NOMO-1 (cell line): ENCODE measurements around the gene GJB3.
A peak's percentile ranks its signal among the peaks of the same experiment; 100 is the strongest.
"Not testable (repeated sequence)": the region's sequence is repeated elsewhere in the genome, so short reads cannot be mapped to it uniquely, and the experiment has no call there.

Experiments used
- DNase-seq, 2 experiments: peaks; one replicate each; lab custom pipeline; 2025; ENCODE audit not compliant: unreplicated experiment in 2 of 2; lab: John Stamatoyannopoulos, UW

Gene GJB3

DNA sequence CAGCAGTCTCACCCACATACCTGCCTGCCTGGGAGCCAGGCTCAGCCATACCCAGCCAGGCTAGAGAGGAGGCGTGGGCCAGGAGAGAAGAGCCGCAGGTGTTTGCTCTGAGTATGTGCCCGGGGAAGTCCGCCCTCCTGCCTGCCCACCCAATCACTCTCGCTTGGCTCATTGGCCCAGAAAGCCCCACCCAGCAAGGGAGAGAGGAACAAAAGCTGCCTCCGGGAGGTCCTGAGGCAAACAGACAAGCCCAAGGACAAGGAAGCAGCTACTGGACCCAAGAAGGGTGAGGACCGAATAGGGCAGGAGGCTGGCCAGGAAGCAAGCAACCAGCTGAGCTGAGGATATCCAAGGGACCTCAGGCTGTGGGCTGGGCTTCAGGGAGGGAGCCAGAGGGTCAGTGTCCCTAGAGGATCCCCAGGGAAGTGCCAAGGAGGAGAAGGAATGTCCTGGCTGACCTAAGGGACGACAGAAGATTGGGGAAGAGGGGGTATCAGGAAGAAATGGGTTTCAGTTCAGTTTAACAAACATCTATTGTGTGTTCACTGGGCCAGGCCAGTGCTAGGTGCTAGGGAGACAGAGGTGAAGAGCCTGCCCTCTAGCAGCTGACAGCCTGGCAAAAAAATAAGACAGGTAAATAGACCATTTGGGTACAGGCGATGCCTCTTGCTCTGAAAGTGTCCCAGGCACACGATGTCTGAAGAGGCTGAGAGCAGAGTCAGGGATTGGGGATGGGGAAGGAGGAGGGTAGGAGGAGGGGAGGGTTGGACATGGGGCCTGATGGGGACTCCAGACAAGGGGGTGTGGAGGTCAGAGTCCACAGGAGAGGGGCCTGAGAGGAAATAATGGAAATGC is 21.3 kb upstream of the GJB3 start, which contains the start of gene GJB4:
Gene GJB4, plus strand, starts transcription at position 238 of the 855 bp plus-strand sequence. CDS start 1,515 bp downstream, outside the sequence.
- no peak for DNase-seq

DNA sequence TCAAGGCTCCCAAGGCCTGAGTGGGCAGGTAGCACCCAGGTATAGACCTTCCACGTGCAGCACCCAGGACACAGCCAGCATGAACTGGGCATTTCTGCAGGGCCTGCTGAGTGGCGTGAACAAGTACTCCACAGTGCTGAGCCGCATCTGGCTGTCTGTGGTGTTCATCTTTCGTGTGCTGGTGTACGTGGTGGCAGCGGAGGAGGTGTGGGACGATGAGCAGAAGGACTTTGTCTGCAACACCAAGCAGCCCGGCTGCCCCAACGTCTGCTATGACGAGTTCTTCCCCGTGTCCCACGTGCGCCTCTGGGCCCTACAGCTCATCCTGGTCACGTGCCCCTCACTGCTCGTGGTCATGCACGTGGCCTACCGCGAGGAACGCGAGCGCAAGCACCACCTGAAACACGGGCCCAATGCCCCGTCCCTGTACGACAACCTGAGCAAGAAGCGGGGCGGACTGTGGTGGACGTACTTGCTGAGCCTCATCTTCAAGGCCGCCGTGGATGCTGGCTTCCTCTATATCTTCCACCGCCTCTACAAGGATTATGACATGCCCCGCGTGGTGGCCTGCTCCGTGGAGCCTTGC is 19.7 kb upstream of the GJB3 start:
- no peak for DNase-seq

DNA sequence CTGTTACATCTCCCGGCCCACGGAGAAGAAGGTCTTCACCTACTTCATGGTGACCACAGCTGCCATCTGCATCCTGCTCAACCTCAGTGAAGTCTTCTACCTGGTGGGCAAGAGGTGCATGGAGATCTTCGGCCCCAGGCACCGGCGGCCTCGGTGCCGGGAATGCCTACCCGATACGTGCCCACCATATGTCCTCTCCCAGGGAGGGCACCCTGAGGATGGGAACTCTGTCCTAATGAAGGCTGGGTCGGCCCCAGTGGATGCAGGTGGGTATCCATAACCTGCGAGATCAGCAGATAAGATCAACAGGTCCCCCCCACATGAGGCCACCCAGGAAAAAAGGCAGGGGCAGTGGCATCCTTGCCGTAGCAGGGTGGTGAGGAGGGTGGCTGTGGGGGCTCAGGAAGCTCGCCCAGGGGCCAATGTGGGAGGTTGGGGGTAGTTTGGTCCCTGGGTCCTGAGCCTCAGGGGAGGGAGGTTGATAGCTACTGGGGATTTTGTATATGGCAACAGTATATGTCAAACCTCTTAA is 19.2 kb upstream of the GJB3 start:
- no peak for DNase-seq

DNA sequence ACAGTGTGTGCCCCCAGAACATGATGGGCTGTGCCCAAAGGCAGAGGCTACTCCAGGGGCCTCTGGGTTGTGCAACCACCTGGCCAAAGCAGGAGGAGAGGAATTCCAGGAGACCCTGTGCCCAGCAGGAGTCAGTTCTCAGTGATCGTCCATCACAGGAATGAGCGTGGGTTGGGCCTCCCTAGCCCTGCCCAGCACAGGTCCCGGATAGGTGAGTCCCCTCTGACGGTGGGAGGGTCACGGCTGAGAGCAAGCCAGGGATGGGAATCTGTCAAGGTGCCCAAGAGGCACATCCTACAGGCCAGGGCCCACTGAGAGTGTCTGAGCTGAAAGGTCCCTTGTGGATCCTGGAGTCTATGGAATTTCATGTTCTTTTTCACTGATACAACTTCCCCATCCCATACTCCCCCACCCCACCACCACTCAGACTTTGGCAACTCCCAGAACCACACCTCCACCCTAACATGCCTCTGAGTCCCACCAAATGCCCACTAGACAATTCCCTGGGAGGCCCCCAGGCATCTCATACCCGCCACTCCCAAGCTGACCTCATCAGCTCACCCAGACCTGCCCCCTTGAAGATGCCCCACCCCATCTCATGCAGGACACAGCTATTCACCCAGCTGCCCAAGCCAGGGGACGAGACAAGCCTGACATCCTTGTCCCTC is 18.4 kb upstream of the GJB3 start:
- DNase-seq: no peak

DNA sequence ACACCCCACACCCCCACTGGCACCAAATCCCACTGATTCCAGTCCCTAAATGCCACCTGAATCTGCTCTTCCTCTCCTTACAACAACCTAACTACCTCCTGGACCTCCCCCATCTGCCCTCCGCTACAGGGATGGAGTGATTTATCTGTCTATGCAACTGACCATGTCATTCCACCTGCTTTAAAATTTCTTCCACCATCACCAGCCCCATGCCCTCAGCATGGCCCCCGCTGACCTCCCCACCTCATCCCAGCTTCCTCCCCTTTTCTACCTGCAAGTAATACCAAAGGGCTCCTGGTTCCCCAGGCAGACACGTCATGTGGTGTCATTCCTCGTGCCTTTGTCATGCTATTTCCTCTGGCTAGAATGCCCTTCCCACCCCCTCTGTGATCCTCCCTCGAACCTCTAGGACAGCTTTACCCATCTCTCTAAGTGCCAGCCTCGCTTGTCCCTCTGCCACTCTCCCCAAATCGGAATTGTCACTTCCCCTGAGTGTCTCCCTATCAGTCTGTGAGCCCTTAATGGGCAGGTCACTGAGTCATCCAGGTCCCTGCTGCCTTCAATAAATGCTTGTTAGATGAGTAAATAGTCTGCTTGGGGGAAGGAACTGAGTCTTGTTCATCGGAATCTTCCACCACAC is 17.8 kb upstream of the GJB3 start:
- DNase-seq: no peak

DNA sequence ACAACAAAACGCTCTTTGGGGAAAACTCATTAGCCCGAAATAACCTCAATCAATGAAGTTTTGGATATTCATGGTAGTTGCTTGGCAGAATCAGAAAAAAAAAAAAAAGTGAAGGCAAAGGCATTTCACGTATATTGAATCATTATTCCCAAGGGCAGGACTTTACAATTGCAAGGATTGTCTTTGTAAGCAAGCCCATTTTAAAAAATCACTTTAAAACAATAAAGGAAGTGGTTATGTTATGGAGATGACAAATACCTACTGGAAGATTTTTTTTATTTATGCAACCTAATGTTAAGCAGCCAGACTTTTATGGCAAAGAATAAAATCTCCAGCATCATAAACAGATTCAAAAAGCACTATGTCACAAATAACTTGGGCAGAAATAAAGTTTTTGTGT is 12.2 kb upstream of the GJB3 start:
- DNase-seq: no peak

DNA sequence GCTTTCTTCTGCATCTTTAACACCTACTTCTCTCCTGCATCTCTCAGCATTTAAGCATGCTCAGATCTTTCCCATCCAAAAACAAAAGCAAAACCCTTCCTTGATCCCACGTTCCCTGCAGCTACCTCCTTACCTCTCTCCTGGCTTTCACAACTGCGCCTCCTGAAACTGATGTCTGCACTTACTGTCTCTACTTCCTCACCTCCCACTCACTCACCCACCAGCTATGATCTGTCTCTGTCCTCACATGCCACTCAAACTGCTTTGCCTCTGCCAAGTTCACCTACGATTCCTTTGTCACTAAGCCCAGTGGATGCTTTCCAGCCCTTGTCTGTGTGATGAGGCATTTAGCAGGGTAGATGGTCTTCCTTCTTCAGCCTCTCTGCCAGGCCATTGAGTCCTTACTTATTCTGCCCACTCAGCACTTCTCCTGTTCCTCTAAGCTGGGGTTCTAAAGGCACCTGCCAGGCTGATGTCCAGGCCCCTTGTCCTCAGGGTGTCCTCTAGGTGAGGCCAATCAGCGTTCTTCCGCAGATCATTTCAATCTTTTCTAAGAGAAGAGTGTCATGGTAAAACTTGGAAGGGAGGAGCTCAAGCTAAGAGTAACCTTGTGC is 10.0 kb upstream of the GJB3 start:
- DNase-seq: no peak

DNA sequence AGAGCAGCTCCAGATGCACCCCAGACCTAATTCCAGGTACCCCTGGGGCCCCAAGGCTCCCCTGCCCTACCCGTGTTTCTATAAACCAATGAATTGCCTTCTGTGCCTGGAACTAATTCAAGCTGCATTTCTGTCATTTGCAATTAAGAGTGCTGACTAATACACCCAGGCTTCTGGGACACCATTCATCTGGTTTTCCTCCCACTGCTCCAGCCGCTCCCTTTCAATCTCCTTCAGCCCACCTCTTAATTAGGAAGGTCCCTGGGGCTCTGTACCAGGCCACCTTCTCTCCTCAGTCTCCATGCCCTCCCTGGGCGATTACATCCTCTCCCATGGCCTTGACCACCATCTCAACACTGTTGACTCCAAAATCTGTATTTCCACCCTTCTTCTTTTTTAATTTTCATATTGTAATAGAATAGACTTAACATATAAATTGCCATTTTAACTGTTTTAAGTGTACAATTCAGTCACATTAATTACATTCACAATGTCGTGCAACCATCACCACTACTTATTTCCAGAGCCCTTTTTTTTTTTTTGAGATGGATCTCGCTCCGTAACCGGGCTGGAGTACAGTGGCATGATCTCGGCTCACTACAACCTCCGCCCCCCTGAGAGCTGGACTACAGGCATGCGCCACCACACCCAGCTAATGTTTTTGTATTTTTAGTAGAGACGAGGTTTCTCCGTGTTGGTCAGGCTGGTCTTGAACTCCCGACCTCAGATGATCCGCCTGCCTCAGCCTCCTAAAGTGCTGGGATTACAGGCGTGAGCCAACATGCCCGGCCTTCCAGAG is 9.2 kb upstream of the GJB3 start:
- DNase-seq: no peak

DNA sequence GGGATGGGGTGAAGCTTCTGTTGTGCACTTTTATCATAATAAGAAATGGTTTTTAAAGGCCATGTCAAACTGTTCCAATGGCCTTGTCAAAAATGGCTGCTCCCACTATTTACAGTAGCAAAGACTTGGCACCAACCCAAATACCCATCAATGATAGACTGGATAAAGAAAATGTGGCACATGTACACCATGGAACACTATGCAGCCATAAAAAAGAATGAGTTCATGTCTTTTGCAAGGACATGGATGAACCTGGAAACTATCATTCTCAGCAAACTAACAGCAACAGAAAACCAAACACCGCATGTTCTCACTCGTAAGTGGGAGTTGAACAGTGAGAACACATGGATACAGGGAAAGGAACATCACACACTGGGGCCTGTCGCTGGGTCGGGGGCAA is 7.9 kb upstream of the GJB3 start:
- not testable (repeated sequence) for DNase-seq

DNA sequence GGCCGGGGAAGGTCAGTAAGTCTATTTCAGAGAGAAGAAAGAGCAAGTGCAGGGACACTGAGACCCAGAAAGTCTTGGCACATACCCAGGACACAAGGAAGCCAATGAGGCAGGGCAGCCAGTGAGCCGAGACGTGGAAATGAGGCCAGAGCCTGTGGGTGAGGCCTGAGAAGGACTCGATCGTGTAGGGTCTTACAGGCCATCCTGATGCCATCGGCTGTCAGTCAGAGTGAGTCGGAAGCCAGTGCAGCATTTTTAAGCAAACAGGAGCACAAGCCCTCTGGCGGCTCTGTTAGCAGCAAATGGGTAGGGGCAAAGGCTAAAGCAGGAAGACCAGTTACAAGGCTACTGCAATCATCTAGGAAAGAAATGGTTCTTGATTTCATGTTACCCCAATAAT is 6.1 kb upstream of the GJB3 start:
- no peak for DNase-seq

DNA sequence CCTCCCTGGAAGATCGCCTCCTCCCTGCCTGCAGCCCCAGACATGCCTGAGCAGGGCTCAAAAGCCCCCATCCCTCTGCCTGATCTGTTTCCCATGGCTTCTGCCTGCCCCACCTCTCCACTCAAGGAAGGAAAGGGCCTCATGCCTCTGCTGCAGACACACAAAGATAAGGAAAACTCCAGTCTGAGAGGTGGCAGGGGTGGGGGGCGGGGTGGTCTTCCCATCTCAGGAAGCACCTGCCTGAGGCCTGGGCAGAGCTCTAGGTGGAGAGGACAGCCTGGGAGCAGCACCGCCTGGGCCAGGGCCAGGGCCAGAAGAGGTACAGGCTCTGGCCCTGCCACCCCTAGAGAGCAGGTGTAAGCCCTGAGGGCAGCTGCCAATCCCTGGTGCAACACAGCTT is 4.1 kb upstream of the GJB3 start:
- no peak for DNase-seq

DNA sequence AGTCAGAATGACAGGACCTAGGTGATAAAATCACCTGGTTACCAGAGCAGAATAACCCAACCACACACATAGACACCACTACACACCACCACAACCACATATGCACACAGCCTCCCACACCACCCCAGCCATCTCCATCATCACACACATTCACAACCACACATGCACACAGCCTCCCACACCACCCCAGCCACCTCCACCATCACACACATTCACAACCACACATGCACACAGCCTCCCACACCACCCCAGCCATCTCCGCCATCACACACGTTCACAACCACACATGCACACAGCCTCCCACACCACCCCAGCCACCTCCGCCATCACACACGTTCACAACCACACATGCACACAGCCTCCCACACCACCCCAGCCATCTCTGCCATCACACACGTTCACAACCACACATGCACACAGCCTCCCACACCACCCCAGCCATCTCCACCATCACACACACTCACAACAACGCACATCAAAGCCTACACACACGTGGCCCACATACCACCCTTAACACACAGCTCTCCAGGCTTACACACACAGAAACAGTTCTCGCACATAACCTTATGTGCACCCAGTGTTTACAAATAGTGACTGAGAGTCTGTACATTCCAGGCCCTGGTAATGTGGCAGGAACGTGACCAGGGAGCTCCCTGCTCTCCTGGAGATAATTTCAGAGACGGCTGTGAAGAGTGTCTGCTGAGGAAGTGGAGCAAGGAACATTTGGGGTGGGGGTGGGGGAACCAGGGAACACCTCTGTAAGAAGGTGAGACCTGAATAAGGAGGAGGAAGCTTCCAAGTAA is 3.3 kb upstream of the GJB3 start:
- no peak for DNase-seq

DNA sequence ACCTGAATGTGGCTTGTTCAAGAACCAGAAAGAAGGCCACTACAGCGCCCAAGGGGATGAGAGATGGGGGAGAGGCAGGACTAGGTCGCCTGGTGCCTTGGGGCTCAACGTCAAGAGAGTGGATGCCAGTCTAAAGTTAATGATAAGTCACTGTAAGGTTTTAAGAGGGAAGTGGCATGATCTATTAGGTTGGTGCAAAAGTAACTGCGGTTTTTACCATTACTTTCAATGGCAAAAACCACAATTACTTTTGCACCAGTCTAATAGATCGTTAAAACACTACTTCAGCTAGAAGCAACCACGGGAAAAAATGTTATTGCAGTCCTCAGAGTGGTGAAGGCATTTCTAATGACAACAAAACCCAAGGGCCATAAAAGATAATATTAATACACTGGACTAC is 2.6 kb upstream of the GJB3 start:
- DNase-seq: no peak

DNA sequence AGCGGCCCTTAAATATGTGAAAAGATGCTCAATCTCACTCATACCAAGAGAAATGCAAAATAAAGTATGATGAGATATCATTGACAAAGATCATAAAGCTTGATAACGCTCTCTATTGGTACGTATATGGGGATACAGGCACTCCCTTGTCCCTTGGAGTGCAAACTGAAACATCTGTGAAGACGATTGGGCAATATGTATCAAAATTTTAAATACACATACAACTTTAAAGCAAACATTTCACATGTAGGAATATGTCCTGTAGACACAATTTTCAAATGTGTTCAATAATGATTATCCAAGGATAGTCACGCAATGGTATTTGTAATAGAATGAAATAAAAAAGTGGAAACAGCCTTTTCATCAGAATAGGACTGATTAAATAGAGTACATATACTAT is 2.0 kb upstream of the GJB3 start:
- DNase-seq: no peak

DNA sequence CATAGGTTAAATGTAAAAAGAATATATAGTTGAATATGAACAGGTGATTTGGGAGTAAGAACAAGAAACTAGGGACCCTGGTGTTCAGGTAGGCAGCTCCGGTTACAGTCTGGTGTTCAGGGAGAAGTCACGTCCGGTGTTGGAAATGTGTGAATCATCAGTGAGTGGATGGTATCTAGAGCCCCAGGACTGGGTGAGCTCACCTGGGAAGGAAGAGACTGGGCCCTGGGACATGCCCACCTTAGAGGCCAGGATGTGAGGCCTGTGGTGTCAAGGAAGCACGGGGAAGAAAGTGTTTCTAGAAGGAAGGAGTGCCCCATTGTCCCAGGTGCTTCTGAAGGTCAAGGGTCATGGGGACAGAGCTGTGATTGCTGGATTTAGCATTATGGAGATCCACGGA is 1.5 kb upstream of the GJB3 start:
- no peak for DNase-seq

DNA sequence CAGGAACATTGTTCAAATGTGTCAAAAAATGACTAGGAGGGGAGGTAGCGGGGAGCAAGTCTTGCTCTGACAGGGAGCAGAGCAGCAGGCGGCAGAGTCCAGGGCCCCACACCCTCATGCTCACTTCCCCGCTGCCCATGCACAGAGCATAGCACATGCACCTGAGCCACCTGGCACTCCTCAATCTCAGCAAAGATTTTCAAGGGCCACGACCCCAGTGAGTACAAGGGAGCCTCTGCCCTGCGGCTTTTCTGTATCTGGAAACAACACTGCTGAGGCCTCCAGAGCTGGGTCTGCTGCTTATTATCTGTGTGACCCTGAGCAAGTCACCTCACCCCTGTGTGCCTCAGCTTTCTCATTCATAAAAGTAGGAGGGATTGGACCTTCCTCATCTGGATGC is 1.1 kb upstream of the GJB3 start:
- DNase-seq: no peak

DNA sequence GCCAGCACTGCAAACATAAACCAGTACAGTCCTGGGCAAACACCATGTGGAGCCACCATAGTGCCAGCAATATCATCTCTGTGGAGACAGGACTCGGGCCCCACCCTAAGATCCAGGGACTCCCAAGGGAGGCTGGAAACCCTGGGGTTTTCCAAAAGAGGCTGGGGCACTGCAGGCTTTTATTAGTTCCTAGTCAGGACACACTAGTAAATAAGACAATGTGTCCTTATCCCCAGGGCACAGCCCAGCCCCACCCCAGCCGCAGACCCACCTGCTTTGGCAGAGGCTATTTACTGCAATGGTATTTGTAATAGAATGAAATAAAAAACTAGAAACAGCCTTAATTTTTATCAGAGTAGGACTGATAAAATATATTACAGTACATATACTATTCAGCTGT is 486 bp upstream of the GJB3 start:
- no peak for DNase-seq

DNA sequence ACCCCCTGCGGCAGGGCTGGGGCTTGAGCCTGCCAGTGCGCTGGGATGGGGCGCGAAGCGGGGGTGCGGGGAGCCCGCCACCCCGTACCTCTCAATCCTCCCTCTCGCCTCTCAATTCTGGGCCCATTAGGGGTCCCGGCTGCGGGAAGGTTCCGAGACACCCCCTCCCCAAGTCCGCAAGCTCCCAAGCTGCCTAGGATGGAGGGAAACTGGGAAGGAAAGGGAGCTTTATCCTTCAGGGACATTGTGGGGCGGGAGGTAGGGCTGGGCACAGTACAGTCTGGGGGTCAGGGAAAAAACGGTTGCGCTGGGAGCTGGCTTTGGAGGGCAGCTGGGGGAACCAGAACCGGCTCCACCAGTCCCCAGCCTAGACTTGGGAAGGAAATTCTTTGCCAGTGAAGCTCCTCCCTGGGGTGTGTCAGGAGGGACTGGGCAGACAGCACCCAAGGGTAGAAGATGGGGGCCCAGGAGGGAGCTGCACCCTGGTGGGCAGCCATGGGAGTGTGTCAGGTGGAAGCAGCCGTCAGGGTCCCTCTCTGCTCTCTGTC is 904 bp downstream of the GJB3 start:
- no peak for DNase-seq

DNA sequence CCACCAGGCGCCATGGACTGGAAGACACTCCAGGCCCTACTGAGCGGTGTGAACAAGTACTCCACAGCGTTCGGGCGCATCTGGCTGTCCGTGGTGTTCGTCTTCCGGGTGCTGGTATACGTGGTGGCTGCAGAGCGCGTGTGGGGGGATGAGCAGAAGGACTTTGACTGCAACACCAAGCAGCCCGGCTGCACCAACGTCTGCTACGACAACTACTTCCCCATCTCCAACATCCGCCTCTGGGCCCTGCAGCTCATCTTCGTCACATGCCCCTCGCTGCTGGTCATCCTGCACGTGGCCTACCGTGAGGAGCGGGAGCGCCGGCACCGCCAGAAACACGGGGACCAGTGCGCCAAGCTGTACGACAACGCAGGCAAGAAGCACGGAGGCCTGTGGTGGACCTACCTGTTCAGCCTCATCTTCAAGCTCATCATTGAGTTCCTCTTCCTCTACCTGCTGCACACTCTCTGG is 3.8 kb downstream of the GJB3 start:
- peak; percentile 49 to 57 for DNase-seq
